HG02642 (cell line): ENCODE results near the gene TEC.
A peak's percentile ranks its signal among the peaks of the same experiment; 100 is the strongest.
"Not testable (repeated sequence)": the region's sequence is repeated elsewhere in the genome, so short reads cannot be mapped to it uniquely, and the experiment has no call there.

Experiments used
- ATAC-seq: cut with Tn5 transposase; IDR thresholded peaks from one replicate; pipeline ENCODE4 v1.9.1; 2021; ENCODE audit warnings: mild to moderate bottlenecking; ENCODE audit not compliant: unreplicated experiment, poor library complexity

The TEC gene

DNA sequence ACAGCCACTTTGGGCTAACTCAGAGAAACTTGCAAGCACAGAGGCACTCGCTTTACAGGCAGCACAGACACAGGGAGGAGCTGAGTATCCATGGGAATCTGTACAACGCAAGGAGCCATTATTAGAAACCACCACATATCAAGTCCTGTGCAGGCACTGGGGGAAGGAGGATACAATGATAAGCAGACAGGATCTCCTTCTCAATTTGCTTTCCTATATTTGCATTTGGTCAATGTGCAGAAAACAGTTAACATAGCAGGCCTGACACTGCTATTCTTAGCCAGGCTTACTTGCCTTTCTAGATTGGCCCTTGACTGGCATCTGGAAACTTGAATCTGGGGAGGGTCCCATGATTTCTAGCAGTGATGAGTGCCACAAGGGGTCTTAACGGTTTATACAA is 65.8 kb downstream of the TEC start:
- ATAC-seq, result peak; percentile 34

DNA sequence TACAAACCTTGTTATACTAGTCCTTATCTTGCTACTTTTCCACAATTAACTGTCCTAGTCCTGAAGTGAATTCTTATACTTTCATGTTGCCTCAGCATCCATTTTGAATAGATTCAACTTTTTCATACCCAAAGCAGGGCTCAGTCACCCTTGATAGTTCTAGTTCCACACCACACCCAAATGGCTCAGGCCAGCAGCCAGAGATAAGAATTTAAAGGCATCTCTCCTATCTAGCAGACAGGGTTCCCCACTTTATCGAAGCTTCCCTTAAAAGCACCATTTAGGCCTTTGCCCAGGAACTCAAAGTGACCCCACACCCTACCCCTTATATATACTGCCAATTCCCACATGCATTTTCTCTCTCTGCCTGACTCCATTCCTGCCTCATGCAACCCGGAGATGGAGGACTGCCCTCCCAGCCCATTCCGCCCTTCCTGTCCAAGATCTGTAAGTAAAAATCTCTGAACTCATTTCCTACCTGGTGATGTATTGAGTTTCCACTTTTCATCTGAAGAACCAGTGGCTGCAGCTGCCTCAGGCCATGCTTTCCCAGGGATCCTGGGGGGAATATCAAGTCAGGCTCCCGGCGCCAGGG is 71.9 kb downstream of the TEC start:
- ATAC-seq, result peak; percentile 51

DNA sequence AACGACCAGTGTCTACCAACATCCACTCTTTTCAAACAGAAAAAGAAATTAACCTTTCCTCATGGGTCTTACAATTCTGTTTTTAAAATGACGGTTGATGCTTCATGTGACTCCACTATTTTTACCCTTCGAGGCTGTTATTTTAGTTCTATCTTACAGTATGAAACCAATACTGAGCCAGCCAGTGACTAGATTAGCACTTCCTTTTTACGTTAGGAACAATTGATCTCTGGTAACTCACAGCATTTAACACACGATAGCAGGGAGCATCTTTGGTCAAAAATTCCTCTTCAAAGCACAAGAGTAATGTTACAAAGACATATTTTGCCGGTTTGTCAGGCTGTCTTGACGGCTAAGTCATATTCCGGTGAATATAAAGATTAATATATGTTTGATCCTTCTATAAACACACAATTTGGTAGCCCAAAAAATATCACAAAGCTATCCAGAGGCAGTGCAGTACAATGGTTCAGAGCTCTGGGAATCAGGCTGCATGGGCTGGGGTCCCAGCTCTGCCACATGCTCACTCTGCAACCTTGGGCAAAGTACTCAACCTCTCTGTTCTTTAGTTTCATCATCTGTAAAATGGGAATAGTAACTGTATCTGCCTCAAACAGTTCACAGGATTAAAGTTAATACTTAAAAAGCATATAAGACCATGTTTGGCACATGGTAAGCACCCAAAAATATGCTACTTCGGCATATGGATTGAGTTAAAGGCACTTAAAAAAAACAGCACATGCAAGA is 72.7 kb downstream of the TEC start:
- ATAC-seq, result peak; percentile 60

DNA sequence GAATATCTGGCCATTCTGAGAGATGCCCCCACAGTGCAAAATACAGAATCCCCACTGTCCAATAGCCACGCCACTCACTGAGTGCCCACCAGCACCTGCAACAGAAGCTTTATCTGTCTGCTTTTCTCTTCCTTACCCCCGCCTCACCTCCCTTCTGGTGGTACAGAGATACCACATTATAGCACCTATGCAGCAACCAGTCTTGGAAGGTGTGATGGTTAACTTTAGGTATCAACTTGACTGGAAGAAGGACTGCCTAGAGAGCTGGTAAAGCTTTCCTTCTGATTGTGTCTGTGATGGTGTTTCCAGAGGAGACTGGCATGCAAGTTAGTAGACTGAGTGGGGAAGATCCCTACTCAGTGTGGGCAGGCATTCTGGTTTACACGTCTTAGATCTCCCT is 73.8 kb downstream of the TEC start:
- no peak for ATAC-seq

DNA sequence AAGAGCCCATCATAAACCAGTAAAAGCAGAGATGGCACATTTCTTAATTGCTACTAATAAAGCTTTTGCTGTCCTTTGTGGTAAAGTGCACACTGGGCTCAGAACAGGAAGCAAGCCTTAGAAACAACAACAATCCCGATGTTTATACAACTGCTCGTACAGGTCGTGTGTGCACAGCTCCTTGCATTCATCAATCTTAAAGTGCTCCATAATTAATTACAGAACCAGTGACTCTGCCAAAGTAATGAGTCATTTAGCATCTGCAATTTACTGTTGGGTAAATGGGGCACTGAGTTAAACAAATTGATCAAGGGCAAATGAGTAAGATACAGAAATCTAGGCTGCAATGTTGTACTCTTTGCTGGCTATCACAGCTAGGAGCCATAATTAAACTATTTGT is 74.3 kb downstream of the TEC start:
- no peak for ATAC-seq

DNA sequence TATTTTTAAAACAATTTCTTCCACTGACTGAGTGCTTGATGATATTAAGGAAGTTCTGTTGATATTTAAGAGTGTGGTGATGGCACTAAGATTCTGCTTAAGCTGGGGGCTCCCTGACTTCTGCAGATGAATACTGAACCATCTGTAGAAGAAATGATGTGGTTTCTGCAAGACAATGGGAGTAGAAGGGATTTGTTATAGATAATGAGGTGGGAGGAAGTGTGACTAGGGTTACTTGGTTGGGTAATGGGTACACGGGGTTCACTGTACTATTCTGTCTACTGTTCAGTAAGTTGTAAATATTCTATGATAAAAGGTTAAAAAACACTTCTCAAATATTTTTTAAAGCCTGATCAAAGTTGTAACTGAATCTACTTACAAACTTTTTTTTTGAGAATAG is 74.7 kb downstream of the TEC start:
- ATAC-seq, result no peak

DNA sequence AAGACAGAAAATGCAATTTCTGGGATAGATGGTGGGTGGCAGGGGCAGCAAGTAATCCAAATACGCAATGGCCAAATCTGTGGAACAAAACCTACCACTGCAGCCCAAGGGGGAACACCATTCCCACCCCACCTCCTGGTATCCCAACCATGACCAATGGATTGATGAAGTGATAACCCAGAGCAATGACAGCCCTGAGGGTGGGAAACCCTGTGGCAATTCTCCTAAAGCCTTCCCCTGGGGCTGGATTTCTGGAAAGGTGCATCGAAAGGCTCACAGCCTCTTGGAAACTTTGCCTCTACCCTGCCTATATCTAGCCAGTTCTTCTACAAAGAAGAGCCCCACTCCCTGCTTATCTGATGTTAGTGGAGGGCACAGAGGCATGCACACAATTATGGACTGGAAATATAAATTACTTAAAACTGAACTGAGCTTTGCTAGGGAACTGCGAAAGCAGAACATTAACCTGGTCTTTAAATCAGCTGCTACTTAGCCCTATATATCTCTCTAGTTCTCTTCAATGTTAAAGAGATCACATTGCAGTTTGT is 75.6 kb downstream of the TEC start:
- ATAC-seq, result no peak

DNA sequence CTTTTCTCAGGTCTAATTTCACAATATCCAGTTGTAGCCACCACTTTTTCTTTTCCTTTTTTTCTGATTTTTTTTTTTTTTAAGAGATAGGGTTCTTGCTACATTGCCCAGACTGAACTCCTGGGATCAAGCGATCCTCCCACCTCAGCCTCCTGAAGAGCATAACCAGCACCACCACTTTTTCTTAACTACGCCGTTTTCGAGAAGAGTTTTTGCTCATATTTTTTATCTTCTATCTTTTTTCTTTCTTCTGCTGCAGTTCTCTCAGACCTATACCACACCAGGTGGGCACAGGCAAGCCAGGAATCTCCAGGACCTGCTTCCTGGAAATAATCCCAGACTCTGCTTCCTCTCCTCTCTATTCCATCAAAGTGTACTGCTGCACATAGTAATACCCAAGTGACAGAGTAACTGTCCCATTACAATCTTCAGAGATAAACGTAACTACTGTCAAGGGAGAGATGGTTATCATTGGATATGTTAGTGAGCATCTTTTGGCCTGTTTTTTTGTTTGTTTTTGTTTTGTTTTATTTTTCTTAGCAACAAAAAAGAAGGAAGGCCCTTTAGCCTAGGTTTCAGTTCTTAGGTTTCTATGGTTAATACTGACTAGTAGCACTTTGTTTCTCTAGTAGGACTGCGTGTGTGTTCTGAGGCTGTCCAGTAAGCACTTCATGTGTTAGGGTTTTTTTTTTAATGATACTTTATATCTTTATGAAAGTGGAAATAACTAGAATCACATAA is 76.4 kb downstream of the TEC start:
- ATAC-seq, result no peak

DNA sequence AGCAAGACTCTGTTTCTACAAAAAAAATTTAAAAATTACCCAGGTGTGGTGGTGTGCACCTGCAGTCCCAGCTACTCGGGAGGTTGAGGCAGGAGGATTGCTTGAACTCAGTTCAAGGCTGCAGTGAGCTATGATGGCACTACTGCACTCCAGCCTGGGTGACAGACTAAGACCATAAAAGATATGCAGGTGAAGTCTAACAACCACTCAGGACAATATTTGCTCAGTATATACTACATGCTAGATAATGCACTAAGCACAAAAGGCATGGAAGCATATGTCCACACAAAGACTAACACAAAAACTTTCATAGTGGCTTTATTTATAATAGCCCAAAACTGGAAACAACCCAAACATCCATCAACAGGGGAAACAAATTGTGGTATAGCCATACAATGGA is 77.9 kb downstream of the TEC start:
- ATAC-seq, result no peak

DNA sequence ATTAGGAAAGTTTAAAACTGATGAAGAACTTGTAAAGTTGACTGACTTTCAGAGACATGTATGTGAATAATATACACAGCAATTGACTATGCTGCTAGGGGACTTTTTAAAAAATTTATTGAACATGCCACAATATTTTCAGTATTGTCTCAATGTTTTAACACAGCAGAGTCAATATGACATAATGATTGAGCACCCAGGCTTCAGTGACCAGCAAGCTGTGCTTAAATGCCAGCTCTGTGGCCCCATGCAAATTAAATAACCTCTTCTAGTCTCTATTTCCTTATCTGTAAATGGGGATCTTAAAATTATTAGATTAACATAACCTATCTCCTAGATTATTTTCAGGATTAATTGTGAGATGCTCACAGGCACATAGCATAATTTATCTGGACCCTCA is 78.8 kb downstream of the TEC start:
- no peak for ATAC-seq

DNA sequence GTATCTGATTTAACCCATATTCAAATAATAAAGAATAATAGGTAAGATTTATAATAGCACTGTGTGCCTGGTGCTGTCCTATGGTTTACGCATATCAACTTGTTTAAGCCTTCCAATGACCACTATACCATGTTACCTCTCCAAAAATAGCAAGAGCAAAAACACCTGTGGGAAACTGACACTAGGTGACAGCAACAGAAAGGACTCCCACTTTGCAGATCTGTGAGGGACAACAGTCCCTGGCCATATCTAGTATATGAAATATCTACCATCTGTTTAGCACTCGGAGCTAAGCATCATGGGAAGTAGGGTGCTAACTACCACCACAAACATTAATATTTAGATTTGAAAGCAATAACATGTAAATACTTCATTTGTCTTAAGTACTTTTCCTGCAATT is 79.9 kb downstream of the TEC start:
- peak; percentile 41 for ATAC-seq

DNA sequence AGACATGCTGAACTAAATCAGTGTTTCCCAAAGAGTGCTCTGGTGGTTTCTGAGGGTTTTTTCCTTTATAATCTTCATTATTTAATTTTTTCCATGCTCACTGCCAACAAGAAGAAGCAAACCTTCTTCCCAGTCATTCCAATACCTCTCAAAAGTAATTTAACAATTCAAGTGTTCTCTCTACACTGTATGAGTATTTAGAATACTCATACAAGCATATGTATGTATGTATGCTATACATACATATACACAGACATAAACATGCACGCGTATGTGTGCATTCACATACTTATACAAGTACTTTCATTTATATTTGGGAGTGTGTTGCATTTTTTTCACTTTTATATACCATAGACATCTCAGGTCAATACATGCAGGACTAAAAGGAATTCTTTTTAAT is 81.2 kb downstream of the TEC start:
- ATAC-seq, result no peak

DNA sequence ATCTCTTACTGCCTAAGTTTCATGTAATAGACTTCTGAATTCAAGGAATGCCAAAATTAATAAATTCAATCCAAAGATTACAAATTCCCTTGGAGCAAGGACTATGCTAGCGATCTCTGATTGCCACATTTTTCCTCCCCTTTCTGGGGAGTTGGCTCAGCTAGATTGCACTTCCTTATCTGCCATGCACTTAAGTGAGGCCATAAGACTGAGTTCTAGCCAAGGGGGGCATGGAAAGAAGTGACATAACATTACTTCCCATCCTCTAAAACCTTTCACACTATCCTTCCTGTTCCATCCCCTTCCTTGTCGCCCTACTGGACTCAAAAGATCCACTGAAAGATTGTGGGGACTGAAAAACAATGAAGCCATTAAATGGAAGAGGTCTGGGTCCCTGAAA is 81.8 kb downstream of the TEC start:
- no peak for ATAC-seq

DNA sequence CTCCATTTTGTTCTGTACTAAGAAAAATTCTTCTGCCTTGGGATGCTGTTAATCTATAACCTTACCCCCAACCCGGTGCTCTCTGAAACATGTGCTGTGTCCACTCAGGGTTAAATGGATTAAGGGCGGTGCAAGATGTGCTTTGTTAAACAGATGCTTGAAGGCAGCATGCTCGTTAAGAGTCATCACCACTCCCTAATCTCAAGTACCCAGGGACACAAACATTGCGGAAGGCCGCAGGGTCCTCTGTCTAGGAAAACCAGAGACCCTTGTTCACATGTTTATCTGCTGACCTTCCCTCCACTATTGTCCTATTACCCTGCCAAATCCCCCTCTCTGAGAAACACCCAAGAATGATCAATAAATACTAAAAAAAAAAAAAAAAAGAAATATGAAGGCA is 82.6 kb downstream of the TEC start:
- ATAC-seq, result not testable (repeated sequence)

DNA sequence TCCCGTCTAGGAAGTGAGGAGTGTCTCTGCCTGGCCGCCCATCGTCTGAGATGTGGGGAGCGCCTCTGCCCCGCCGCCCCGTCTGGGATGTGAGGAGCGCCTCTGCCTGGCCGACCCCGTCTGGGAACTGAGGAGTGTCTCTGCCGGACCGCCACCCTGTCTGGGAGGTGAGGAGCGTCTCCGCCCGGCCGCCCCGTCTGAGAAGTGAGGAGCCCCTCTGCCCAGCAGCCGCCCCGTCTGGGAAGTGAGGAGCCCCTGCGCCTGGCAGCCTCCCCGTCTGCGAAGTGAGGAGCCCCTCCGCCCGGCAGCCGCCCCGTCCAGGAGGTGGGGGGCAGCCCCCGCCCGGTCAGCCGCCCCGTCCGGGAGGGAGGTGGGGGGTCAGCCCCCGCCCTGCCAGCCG is 83.2 kb downstream of the TEC start:
- not testable (repeated sequence) for ATAC-seq

DNA sequence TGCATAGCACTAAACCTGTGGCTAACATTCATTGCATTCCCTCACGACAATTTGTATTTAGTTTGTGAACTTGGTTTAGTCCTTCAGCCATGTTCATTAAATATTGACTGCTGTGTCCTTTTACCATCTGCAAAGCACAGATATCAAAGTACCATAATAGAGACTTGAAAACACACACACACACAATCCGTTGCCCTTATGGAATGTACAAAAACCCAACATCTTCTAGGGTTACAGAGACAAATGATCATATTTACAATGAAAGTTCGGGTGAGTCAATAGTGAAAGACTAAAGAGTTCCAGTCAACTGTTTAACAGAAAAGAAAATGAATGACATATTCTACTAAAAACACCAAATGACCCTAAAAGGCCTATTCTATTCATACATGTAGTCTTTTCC is 84.8 kb downstream of the TEC start:
- ATAC-seq, result no peak

DNA sequence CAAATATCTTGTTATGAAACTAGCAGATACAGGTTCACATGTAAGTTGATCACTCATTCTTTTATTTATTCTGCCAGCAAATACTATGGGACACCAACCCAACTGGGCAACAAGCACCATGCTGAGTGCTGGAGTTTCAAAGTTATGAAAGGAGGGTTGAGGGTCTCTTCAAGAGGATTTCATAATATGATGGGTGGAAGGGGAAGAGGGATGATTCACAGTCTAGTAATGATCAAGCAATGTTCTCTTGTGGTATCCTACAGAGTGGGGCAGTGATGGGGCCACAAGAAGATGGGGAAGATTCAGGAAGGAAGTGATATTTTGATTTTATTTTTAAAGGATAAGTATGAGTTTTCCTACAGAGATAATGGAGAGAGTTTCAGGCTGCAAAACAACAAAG is 89.4 kb downstream of the TEC start:
- ATAC-seq, result no peak

DNA sequence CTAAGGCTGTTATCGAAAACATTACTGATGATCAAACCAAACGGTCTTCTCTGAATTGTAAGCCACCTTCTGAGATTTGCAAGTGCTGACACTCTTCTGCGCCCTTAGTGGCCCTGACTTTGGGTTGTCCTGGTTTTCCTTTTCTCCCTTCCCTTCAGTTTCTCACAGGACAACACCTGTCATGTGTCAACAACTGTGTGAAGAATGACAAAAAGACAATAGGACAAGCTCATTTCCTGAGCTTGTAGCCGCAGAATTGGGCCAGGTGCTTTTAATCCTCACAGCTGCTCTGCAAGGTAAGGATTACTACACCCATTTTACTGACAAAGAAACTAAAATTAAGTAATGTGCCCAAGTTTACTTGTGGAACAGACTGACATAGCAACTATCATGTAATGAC is 90.7 kb downstream of the TEC start:
- ATAC-seq, result no peak

DNA sequence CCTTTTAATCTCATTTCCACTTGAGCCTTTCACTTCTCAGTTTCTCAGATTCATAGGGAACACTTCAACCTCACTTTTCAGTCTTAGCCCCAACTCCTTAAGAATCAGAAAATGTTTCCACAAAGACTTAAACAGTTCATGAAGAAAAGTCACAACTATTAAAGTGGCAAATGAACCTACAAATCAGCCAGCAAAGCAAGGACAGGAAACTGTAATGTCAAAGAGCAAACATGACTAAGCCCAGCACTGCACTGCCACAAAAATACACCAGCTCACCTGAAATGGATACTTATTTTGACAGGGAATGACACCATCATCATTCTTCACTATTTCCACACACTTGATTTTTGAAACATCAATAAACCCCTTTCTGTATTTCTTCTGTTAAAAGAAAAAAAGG is 93.8 kb downstream of the TEC start:
- ATAC-seq, result no peak

DNA sequence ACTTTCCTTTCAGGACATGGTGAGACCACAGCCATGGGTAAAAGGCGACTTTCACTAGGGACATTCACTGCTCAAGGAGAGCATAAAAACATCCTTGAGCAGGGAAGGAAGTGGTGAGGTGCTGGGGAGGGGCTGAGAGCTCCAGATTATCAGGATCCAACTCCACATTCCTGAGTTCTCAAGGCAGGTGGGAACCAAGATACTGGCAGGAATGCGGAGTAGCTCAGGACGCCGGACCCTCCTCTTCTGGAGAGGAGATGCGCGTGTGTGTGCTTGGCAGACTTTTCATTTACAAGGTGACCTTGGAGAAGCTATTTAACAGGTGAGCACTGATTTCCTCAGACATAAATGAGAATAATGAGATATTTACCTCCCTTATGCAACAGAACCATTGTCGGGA is 94.3 kb downstream of the TEC start:
- ATAC-seq, result no peak
